HepG2 (cell line): ENCODE data around the gene RABGGTB. TPM values are rescaled to one million over a fixed set of nuclear protein-coding genes. Genes with fewer than 3 reads are reported as not detected.

Experiments used
- ATAC-seq: fragments of 200-7000 bp; cut with Tn5 transposase; 3 replicates; pipeline ENCODE4 v1.9.1; 2020; ENCODE audit warnings: mild to moderate bottlenecking, moderate library complexity
- Bru-seq: library from RNA; stranded (reverse); fragments of 400-500 nt; gene quantifications from one replicate; lab custom pipeline; 2021; lab: Mats Ljungman, UMichigan
- BruChase-seq, 2 experiments: library from RNA; stranded (reverse); fragments of 400-500 nt; gene quantifications; one replicate each; lab custom pipeline; 2021; lab: Mats Ljungman, UMichigan
- BruUV-seq: library from RNA; stranded (reverse); fragments of 400-500 nt; replicated peaks from 2 replicates; lab custom pipeline; 2021; lab: Mats Ljungman, UMichigan
- CTCF ChIA-PET: fragments of 300-600 bp; formaldehyde crosslinking; extraction: SDS; loops from one replicate; lab custom pipeline; 2021; ENCODE audit warnings: low total read pairs, inconsistent platforms, low intra/inter-chr PET ratio; lab: Yijun Ruan, JAX
- POLR2A ChIA-PET: fragments of 350-600 bp; sonication (Branson Sonifier 250); formaldehyde crosslinking; loops from one replicate; lab custom pipeline; 2020; ENCODE audit warnings: antibody characterized with exemption, inconsistent platforms; lab: Yijun Ruan, JAX
- DNase-seq: peaks from one replicate; pipeline ENCODE4 v3.0.0-alpha.2; 2015; ENCODE audit warnings: low spot score
- FAIRE-seq: peaks from 3 replicates; lab custom pipeline; 2011; peaks lifted over from hg19 to GRCh38; lab: Jason Lieb, UNC
- H2AFZ ChIP-seq: one replicate; pipeline ENCODE4 v1.6.1; 2011; ENCODE audit warnings: low read length, inconsistent platforms
- H3K27ac ChIP-seq: fragments of 300-600 bp; 3 replicates; pipeline ENCODE4 v1.8.0; 2011; ENCODE audit warnings: mixed run types, mild to moderate bottlenecking, mixed read lengths, low read length, inconsistent platforms; ENCODE audit not compliant: insufficient read depth; ENCODE audit errors: extremely low read length
- H3K27me3 ChIP-seq, 2 experiments: fragments of 200-600 bp in 1 of 2; 2 replicates in 1 of 2; 3 replicates in 1 of 2; pipeline versions ENCODE4 v1.6.0 to v1.8.0; 2011; ENCODE audit warnings: low read length in 2 of 2, mild to moderate bottlenecking in 2 of 2, moderate library complexity in 2 of 2, inconsistent platforms in 1 of 2; ENCODE audit not compliant: insufficient read depth in 2 of 2, control insufficient read depth in 1 of 2
- H3K36me3 ChIP-seq, 2 experiments: fragments of 200-600 bp in 1 of 2; replicated peaks in 1 of 2; 2 replicates in 1 of 2; 3 replicates in 1 of 2; pipeline versions ENCODE4 v1.5.1 to v1.8.0; 2011; ENCODE audit warnings: low read length in 2 of 2, inconsistent platforms in 1 of 2; ENCODE audit not compliant: insufficient read depth in 2 of 2, control insufficient read depth in 1 of 2
- H3K4me1 ChIP-seq: 2 replicates; pipeline ENCODE4 v1.5.1; 2012; ENCODE audit warnings: low read length, inconsistent platforms; ENCODE audit not compliant: insufficient read depth
- H3K4me2 ChIP-seq: 2 replicates; pipeline ENCODE4 v1.6.0; 2011; ENCODE audit warnings: low read depth, low read length, inconsistent platforms
- H3K4me3 ChIP-seq, 3 experiments: fragments of 200-600 bp in 1 of 3; sonication (generic), shearing (Covaris generic) in 1 of 3; replicated peaks in 1 of 3; 2 replicates each; pipeline ENCODE4 v1.5.1; 2011 to 2016; ENCODE audit warnings: low read length in 3 of 3, inconsistent platforms in 2 of 3, low read depth in 2 of 3, mild to moderate bottlenecking in 2 of 3, control low read depth in 1 of 3, mixed read lengths in 1 of 3; ENCODE audit not compliant: insufficient read depth in 1 of 3
- H3K79me2 ChIP-seq: one replicate; pipeline ENCODE4 v1.6.1; 2011; ENCODE audit warnings: low read length, inconsistent platforms; ENCODE audit not compliant: insufficient read depth
- H3K9ac ChIP-seq: 2 replicates; pipeline ENCODE4 v1.6.0; 2011; ENCODE audit warnings: mild to moderate bottlenecking, low read depth, low read length, inconsistent platforms; ENCODE audit not compliant: insufficient read depth
- H3K9me3 ChIP-seq: 2 replicates; pipeline ENCODE4 v1.5.1; 2012; ENCODE audit warnings: mild to moderate bottlenecking, low read length
- H4K20me1 ChIP-seq: 2 replicates; pipeline ENCODE4 v1.6.0; 2011; ENCODE audit warnings: inconsistent platforms, mild to moderate bottlenecking, low read length, moderate library complexity; ENCODE audit not compliant: insufficient read depth
- ADNP ChIP-seq: sonication (generic); formaldehyde crosslinking; IDR thresholded peaks from 2 replicates; pipeline ENCODE4 v1.4.0; 2020; ENCODE audit warnings: missing genetic modification reagents
- HDAC6 ChIP-seq: fragments of 200-600 bp; sonication (generic); IDR thresholded peaks from 2 replicates; pipeline ENCODE4 v1.7.0; 2017; ENCODE audit warnings: mild to moderate bottlenecking, antibody characterized with exemption, low read length, low read depth
- MXI1 ChIP-seq: IDR thresholded peaks from 3 replicates; pipeline ENCODE4 v1.6.1; 2012; ENCODE audit warnings: low read depth, low read length, inconsistent platforms, borderline replicate concordance
- MZF1 ChIP-seq: sonication (generic); formaldehyde crosslinking; IDR thresholded peaks from 2 replicates; pipeline ENCODE4 v1.8.1; 2023; ENCODE audit warnings: mild to moderate bottlenecking, missing genetic modification reagents, borderline replicate concordance
- SOX5 ChIP-seq: IDR thresholded peaks from 2 replicates; pipeline ENCODE4 v1.6.1; 2016; ENCODE audit warnings: borderline replicate concordance
- SUZ12 ChIP-seq: fragments of 150-350 bp; IDR thresholded peaks from 2 replicates; pipeline ENCODE4 v1.6.1; 2014; ENCODE audit warnings: low read depth, low read length
- ZBTB7A ChIP-seq: sonication (generic); formaldehyde crosslinking; IDR thresholded peaks from 2 replicates; pipeline ENCODE4 v1.8.0; 2022; ENCODE audit warnings: mild to moderate bottlenecking, missing genetic modification reagents
- ZFP37 ChIP-seq: sonication (generic); formaldehyde crosslinking; IDR thresholded peaks from 2 replicates; pipeline ENCODE4 v1.4.0; 2020; ENCODE audit warnings: missing genetic modification reagents, borderline replicate concordance
- ZMYM4 ChIP-seq: sonication (generic); formaldehyde crosslinking; IDR thresholded peaks from 2 replicates; pipeline ENCODE4 v1.8.1; 2023; ENCODE audit warnings: mild to moderate bottlenecking, missing genetic modification reagents
- ZNF121 ChIP-seq: sonication (generic); formaldehyde crosslinking; IDR thresholded peaks from 2 replicates; pipeline ENCODE4 v1.5.0; 2020; ENCODE audit warnings: mild to moderate bottlenecking, missing genetic modification reagents
- ZNF124 ChIP-seq: sonication (generic); formaldehyde crosslinking; IDR thresholded peaks from 2 replicates; pipeline ENCODE4 v1.4.0; 2020; ENCODE audit warnings: missing genetic modification reagents
- whole genome bisulfite sequencing: methylation state at CpG from one replicate; pipeline ENCODE4 v1.1.6; 2017; ENCODE audit warnings: low lambda C conversion rate; 5-methylcytosine and 5-hydroxymethylcytosine counted together
- in situ Hi-C: cut with HindIII; loops from 2 replicates; pipeline ENCODE4 v1.10.0; 2017; ENCODE audit warnings: low pct_unique_long_range_greater_than_20kb; ENCODE audit not compliant: extremely low pct_ligation_motif_present
- intact Hi-C: fragments of 100-400 bp; cut with micrococcal nuclease; formaldehyde crosslinking; loops from one replicate; pipeline ENCODE4 v1.10.0; 2022; ENCODE audit not compliant: unreplicated experiment
- long read RNA-seq, 2 experiments: library from RNA in 1 of 2; library from polyadenylated mRNA in 1 of 2; stranded (forward) in 1 of 2; unstranded in 1 of 2; transcript quantifications; one replicate each; pipeline ENCODE4 v2.0.0, GENCODE V29; 2019 to 2022
- polyA minus RNA-seq, 3 experiments: library from RNA; depleted of rRNA, polyadenylated mRNA; stranded (reverse); fragments of >200 nt; gene quantifications; 2 replicates each; pipeline ENCODE4 v1.2.3, GENCODE V29; 2011; ENCODE audit warnings: low replicate concordance in 1 of 3
- polyA plus RNA-seq, 8 experiments: library from polyadenylated mRNA; depleted of rRNA in 3 of 8; stranded (reverse) in 7 of 8; unstranded in 1 of 8; fragments of >200 nt; fragmentation: Illumina TruSeq in 4 of 8; extraction: Trizol in 4 of 8; gene quantifications; 2 replicates each; pipeline versions ENCODE4 v1.2.1 to v1.2.3, GENCODE V29; 2011 to 2016; ENCODE audit warnings: low read depth in 4 of 8, missing spikeins in 1 of 8, mixed read lengths in 1 of 8; ENCODE audit not compliant: insufficient read depth in 1 of 8
- total RNA-seq, 5 experiments: library from RNA; depleted of rRNA; stranded (reverse); fragments of >200 nt; fragmentation: Illumina TruSeq; extraction: Trizol; gene quantifications; 2 replicates each; pipeline ENCODE4 v1.2.3, GENCODE V29; 2016; ENCODE audit warnings: low read depth in 1 of 5
- TF ChIP-seq, protein P1 (sequence below): sonication (generic); formaldehyde crosslinking; IDR thresholded peaks from 2 replicates; pipeline ENCODE4 v1.8.1; 2023; ENCODE audit warnings: mild to moderate bottlenecking, missing genetic modification reagents, borderline replicate concordance
- TF ChIP-seq, protein P2 (sequence below): IDR thresholded peaks from 2 replicates; pipeline ENCODE4 v1.6.1; 2016; ENCODE audit warnings: mild to moderate bottlenecking
- TF ChIP-seq, protein P3 (sequence below): sonication (generic); formaldehyde crosslinking; IDR thresholded peaks from 2 replicates; pipeline ENCODE4 v1.5.0; 2020; ENCODE audit warnings: mild to moderate bottlenecking, missing genetic modification reagents

The RABGGTB gene
- total RNA-seq (2016; rRNA removed; fragmentation: Illumina TruSeq; extraction: Trizol) (269 and 290 TPM in 2 replicates), polyA plus RNA-seq (2011; rRNA removed) (143 and 185 TPM in 2 replicates), polyA minus RNA-seq (2011; rRNA and poly(A)+ RNA removed; ENCODE audit: low replicate concordance) (74.7 and 135 TPM in 2 replicates), Bru-seq, nascent RNA (percentile 100 among the genes with signal in this experiment), BruChase-seq, experiment 1, labeled RNA remaining after a 6-hour chase (percentile 99 among the genes with signal in this experiment), BruChase-seq, experiment 2, labeled RNA remaining after a 2-hour chase (percentile 100 among the genes with signal in this experiment)
- total RNA-seq (2016; cell fraction: cytosol; rRNA removed; fragmentation: Illumina TruSeq; extraction: Trizol; ENCODE audit: low read depth), result 150 and 165 TPM in 2 replicates
- total RNA-seq (2016; cell fraction: insoluble cytoplasmic fraction; rRNA removed; fragmentation: Illumina TruSeq; extraction: Trizol), result 267 and 299 TPM in 2 replicates
- 228 and 296 TPM in 2 replicates for total RNA-seq (2016; cell fraction: membrane; rRNA removed; fragmentation: Illumina TruSeq; extraction: Trizol)
- total RNA-seq (2016; cell fraction: nucleus; rRNA removed; fragmentation: Illumina TruSeq; extraction: Trizol), result 387 and 419 TPM in 2 replicates
- polyA plus RNA-seq (2011; cell fraction: cytosol; rRNA removed), result 47.2 and 79.1 TPM in 2 replicates
- polyA plus RNA-seq (2011; cell fraction: nucleus; rRNA removed), result 159 and 212 TPM in 2 replicates
- polyA plus RNA-seq (2012), result 171 and 217 TPM in 2 replicates
- 48.5 and 55.9 TPM in 2 replicates for polyA plus RNA-seq (2016; cell fraction: cytosol; fragmentation: Illumina TruSeq; extraction: Trizol; ENCODE audit: low read depth)
- polyA plus RNA-seq (2016; cell fraction: insoluble cytoplasmic fraction; fragmentation: Illumina TruSeq; extraction: Trizol; ENCODE audit: low read depth), result 208 and 209 TPM in 2 replicates
- 93.0 and 107 TPM in 2 replicates for polyA plus RNA-seq (2016; cell fraction: membrane; fragmentation: Illumina TruSeq; extraction: Trizol; ENCODE audit: low read depth)
- 517 and 535 TPM in 2 replicates for polyA plus RNA-seq (2016; cell fraction: nucleus; fragmentation: Illumina TruSeq; extraction: Trizol; ENCODE audit: insufficient read depth, low read depth)
- 73.7 and 80.7 TPM in 2 replicates for polyA minus RNA-seq (2011; cell fraction: cytosol; rRNA and poly(A)+ RNA removed)
- polyA minus RNA-seq (2011; cell fraction: nucleus; rRNA and poly(A)+ RNA removed), result 495 and 549 TPM in 2 replicates
- long read RNA-seq, experiment 1, transcript RABGGTB-201 (9 exons, 1,496 nt), result major isoform, 76 of 134 reads
- long read RNA-seq, experiment 1, partial matches to known transcripts, result 40 of 134 reads
- long read RNA-seq, experiment 1, other reads (novel, unspliced or antisense), result 16 of 134 reads
- long read RNA-seq, experiment 2, partial matches to known transcripts, result 147 of 196 reads
- long read RNA-seq, experiment 2, other reads (novel, unspliced or antisense), result 49 of 196 reads

DNA sequence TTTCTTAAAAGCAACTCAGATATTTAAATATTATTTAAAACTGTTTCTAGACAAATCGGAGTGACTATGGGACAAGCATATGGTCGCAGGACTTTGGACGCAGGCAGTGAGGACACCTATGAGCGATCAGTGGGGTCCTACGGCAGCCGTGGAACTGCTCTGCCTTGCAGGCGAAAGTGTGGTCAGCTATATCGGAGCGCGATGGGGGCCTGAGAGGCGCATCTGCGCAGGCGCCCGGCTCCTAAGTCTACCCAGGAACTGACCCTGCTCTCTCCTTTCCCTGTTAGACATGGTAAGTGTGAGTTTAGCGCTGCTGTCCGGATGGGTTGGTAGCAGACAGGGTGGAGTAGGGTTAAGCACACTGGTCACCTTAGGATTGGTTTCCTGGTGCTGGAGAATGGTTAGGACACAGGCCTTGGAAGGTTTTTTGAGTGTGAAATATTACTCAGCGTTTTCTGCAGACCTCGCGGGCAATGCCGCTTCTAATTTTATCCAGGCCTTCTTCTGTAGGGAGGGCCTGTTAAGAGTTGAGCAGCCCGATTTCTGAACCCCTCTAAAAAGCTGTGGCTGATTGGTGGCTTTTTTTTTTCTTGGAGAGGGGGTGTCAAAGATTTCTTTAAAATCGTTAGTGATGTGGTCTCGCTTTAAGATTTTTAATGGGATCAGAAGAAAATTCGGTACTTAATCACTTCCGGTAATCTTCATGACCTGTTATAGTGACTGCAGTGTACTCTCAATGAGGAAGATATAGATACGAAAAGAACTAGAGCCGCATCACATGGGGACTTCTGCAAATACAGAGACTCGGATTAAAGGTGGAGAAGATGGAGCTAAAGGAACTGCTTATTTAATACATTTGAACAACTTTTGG lies at the start of gene RABGGTB:
Gene RABGGTB, plus strand, starts transcription at position 274 of the 871 bp plus-strand sequence. Its CDS starts 16 bp downstream, at position 290.
- BruUV-seq, result TSS peak; percentile 70
- TF ChIP-seq HDAC6 (peak; percentile 86; the same call in 1 of the 2 replicates), ZNF121 (CRISPR knock-in tag) (no peak), SOX5 (CRISPR knock-in tag) (no peak; the same call in 1 of the 2 replicates), ADNP (CRISPR knock-in tag) (no peak), MXI1 (peak; percentile 81; the same call in 1 of the 3 replicates), ZNF124 (CRISPR knock-in tag) (no peak), ZFP37 (CRISPR knock-in tag) (no peak), SUZ12 (no peak), MZF1 (CRISPR knock-in tag) (no peak), ZMYM4 (CRISPR knock-in tag) (peak; percentile 92), ZBTB7A (CRISPR knock-in tag) (no peak)
- TF ChIP-seq, protein P1, sequence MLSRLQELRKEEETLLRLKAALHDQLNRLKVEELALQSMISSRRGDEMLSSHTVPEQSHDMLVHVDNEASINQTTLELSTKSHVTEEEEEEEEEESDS (CRISPR knock-in tag), result no peak
- TF ChIP-seq, protein P2, sequence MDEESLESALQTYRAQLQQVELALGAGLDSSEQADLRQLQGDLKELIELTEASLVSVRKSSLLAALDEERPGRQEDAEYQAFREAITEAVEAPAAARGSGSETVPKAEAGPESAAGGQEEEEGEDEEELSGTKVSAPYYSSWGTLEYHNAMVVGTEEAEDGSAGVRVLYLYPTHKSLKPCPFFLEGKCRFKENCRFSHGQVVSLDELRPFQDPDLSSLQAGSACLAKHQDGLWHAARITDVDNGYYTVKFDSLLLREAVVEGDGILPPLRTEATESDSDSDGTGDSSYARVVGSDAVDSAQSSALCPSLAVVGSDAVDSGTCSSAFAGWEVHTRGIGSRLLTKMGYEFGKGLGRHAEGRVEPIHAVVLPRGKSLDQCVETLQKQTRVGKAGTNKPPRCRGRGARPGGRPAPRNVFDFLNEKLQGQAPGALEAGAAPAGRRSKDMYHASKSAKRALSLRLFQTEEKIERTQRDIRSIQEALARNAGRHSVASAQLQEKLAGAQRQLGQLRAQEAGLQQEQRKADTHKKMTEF (CRISPR knock-in tag), result peak; percentile 63; the same call in 1 of the 2 replicates
- TF ChIP-seq, protein P3, sequence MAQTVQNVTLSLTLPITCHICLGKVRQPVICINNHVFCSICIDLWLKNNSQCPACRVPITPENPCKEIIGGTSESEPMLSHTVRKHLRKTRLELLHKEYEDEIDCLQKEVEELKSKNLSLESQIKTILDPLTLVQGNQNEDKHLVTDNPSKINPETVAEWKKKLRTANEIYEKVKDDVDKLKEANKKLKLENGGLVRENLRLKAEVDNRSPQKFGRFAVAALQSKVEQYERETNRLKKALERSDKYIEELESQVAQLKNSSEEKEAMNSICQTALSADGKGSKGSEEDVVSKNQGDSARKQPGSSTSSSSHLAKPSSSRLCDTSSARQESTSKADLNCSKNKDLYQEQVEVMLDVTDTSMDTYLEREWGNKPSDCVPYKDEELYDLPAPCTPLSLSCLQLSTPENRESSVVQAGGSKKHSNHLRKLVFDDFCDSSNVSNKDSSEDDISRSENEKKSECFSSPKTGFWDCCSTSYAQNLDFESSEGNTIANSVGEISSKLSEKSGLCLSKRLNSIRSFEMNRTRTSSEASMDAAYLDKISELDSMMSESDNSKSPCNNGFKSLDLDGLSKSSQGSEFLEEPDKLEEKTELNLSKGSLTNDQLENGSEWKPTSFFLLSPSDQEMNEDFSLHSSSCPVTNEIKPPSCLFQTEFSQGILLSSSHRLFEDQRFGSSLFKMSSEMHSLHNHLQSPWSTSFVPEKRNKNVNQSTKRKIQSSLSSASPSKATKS, result no peak

More for the DNA sequence above, at the start of gene RABGGTB:
- in situ Hi-C loops, result loop anchor here (5.0 kb wide), 1 partner anchor 59 kb away; no protein-coding TSS in a partner anchor
- Histone ChIP-seq H3K27me3 (no peaks in the 10 kb centered on the region; a peak in 1 of 5 replicates), H3K36me3 (peaks cover 2 to 20% of the 10 kb centered on the region in 2 experiments; a peak in 3 of 5 replicates), H3K4me2 (peak within 1 kb of the TSS; percentile 83), H3K4me1 (peaks cover 35% of the 10 kb centered on the region), H2AFZ (peak within 1 kb of the TSS; percentile 91), H3K79me2 (peaks cover 55% of the 10 kb centered on the region), H3K27ac (peak within 1 kb of the TSS; percentile 89), H4K20me1 (peaks cover 43% of the 10 kb centered on the region), H3K4me3 (peak within 1 kb of the TSS; percentile 81 to 98 (median 94)), H3K9ac (peak within 1 kb of the TSS; percentile 95), H3K9me3 (no peaks in the 10 kb centered on the region)
- CTCF ChIA-PET, result no interaction called here
- FAIRE-seq (peak; percentile 82), DNase-seq (peak; percentile 93), ATAC-seq (peak; percentile 95)
- POLR2A ChIA-PET, result interaction anchor here (0.7 to 3.9 kb wide), 18 partner anchors 9 to 521 kb away, joined by 3 to 54 read pairs (median 5); partner anchors contain the start of genes ACADM and MSH4
- WGBS, result under 1% methylated on average over 18 of the region's 28 CpGs
- intact Hi-C loops, result loop anchor here (1.0 to 2.0 kb wide), 2 partner anchors 61 to 171 kb away; no protein-coding TSS in a partner anchor
